ENCODE measurements around the gene IL16. TPM values are rescaled to one million over a fixed set of nuclear protein-coding genes. Genes with fewer than 3 reads are reported as not detected.

Gene IL16
- polyA plus RNA-seq, 4 donors, result 4.8 to 5.9 (median 5.5) TPM

DNA sequence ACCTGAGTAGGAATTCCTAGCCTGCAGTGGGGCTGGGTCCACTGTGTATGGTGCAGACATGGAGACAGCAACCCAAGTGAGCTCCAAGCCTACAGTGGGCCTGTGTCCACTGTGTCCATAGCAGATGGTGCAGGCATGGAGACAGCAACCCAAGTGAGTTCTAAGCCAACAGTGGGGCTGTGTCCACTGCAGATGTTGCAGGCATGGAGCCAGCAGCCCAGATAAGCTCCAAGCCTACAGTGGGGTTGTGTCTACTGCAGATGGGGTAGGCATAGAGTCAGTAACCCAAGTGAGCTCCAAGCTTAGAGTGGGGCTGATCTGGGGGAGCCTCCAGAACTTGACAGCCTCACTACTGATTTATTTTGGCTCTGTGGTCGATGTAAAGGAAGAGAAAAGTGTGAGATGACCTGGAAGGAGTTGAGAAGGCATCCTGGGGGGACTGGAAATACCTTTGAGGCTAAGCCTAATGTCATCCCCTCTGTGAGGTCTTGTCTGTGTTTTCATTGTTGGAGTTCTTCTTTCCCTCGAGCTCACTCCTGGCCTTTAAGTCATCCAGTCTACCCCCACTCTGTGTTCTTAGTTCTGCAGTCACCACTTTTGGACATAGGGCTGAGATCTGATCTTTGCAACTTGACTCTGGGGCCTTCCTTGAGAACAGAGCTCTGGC is 22.4 kb upstream of the IL16 start:
- DNase-seq (ENCODE audit: low read depth in 4 of 4, low spot score in 2 of 4), result no peak

DNA sequence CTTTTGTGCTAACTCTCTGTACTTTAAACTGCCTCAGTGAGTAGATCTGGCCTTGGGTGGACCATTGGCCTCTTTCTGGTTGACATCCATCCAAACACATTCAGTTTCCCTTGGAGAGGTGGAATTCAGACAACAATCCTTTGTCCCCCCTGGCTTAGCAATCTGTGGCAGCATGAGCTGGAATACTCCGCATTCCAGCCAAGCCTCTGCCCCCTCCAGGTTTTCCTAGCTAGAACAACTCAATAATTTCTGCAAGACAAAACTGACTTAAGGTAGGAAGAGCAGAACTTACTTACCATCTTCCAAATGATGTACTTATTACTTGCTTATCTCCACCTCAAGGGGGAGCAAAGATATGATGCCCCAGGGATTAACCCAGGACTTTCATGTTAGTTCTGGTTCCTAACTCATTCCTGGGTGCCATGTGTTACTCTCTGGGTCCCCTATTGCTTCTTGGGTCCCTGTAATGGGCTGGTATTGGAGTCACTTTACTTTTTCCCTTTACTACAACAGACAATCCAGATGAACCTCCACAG is 21.8 kb upstream of the IL16 start:
- DNase-seq (ENCODE audit: low read depth in 4 of 4, low spot score in 2 of 4), result no peak

DNA sequence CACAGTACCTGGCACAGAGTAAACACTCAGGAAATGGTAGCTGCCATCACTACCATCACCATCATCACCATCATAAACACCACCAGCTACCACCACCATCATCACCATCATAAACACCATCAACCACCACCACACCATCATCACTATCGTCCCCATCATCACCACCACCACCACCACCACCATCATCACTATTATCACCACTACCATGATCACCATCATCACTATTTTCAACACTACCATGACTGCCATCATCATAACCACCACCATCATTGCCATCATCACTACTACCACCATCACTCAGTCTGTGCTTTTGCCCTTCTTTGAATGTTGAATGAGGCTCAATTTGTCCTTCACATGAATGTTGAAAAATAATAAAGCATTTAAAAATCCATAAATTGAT is 21.2 kb upstream of the IL16 start:
- DNase-seq (ENCODE audit: low read depth in 4 of 4, low spot score in 2 of 4), result no peak

DNA sequence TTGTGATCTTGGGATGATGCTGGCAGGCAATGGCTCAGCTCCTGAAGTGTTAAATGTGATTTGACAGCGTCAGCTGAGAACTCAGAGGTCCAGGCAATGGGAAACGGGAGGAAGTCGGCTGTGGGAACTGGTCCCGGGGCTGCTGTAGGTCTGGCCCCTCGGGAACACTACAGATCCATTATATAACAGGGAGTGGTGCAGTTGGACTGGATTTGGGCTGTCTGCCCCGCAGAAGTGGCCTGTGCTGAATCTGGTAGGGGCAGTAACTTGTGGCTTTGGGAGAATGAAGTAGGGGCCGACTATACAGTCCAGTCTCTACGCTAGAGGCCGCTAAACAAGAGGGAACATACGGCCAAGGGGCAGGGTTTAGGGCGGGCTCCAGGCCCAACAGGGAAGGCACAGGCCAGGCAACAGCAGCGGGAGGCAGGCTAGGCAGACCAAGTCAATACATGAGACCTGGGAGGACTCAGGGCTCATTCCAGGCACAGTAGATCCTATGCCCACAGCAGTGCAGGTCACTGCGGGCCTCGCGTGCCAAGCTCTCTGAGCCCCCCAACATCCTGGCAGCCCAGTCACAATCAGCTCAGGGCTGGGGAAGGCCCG is 20.3 kb upstream of the IL16 start:
- DNase-seq (ENCODE audit: low read depth in 4 of 4, low spot score in 2 of 4), result no peak

DNA sequence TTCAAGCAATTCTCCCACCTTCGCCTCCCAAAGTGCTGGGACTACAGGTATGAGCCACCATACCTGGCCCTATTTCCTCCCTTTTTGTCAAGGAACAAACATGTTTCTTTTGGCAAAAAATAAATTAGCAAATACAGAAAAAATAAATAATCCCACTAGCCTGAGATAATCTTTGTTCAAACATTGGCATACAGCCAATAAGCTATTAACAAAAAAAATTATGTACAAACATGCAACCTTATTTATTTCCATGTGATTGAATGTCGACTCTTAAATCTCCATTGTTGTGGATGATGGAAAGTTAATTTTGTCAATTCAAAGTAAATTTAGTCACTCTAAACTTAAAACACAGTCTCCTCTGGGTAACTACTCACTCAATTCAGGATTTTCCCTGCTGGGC is 18.3 kb upstream of the IL16 start:
- DNase-seq (ENCODE audit: low read depth in 4 of 4, low spot score in 2 of 4), result no peak

DNA sequence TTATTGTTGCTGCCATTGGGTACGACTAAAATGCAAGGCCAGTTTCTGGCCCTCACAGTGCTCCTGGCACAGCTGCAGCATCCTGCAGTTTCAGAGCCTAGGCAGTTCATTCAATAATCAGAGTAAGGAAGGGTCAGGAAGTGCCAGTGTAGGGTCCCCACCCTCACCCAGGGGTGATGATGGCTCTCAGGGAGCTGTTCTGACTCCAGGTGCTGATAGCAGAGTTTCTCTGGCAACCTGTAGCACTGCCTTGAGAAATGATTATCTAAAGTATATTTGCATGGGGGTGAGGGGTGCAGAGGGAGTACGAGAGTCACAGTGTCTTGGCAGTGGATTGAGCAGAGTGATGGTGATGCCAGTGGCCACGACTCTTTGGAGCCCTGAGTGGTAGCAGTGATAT is 15.5 kb upstream of the IL16 start:
- DNase-seq (ENCODE audit: low read depth in 4 of 4, low spot score in 2 of 4), result no peak

DNA sequence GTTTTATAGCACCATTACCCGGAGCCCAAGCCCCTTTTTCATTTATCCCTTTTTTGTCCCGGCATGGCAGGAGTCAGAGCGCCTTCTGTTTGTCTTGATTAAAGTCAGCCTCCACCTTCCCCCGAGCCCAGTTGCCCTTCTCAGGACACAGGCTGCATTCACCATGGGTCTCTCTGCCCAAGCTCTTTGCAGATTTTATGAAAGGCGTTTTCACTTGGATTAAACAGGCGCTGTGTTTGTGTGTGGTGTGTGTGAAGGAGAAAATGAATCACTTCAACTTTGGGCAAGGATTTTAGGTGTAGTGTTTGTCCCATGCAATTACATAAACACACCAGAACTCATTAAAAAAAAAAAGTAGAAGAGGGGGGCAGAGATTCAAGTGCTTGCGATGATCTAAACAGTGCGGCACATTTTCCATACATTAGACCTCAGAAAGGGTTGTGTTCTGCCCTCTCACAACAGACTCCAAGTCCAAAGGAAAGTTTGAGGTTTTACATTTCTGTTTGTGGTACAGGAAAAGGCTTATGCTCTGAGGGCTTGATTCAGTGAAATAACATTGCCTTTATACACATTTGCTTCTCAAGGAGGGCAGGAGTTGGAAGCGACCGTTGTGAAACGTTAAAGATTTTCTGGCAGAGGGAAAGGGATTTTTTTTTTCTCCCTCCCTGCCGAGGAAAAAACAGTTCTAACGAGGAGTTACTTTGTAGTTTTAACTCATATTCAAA is 14.5 kb upstream of the IL16 start:
- DNase-seq (ENCODE audit: low read depth in 4 of 4, low spot score in 2 of 4), result no peak

DNA sequence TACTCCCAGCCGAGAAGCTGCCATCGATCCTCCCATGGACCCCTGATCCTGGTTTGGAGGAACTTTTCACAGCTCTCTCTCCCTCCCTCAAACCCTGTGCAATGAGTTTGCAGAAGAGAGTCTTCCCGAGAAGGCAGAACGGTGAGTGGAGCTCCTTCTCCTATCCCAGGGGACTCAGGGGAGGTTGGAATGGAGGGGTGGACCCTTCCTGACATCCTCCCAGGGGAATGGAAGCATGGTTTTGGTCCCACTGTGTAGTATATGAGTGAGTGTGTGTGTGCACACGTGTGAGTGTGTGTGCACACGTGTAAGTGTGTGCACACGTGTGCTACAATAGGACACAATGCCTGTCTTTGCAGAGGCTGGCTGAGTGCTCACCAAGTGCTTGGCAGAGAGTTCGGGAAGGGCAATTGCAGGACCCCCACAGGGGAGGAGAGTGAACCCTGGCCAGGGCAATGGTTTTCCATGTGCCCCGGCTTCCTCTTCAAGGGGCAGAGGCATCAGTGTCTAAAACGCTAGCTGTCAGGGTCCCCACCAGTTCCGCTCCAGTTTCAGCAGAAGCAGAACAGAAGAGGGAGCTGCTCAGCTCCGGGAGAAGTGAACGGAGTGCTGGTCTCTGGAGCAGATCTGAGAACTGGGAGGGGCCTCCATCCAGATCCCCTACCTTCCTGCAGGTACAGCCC is 13.8 kb upstream of the IL16 start:
- no peak for DNase-seq (ENCODE audit: low read depth in 4 of 4, low spot score in 2 of 4)

DNA sequence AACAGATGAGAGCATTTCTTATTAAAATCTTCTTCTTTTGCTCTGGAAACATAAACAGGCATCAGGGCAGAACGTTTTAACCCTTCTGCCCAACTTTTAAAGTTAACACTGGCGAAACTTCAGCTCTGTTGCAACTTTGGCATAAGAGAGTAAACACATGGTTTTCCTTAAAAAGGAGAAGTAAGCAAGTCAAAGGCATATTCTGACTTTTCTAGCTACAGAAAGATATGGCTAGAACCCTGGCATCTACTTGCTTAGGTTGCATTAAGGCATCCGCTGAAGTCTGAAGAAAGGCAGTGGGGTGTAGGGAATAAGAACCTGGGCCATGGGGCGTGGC is 13.3 kb upstream of the IL16 start:
- DNase-seq (ENCODE audit: low read depth in 4 of 4, low spot score in 2 of 4), result no peak

DNA sequence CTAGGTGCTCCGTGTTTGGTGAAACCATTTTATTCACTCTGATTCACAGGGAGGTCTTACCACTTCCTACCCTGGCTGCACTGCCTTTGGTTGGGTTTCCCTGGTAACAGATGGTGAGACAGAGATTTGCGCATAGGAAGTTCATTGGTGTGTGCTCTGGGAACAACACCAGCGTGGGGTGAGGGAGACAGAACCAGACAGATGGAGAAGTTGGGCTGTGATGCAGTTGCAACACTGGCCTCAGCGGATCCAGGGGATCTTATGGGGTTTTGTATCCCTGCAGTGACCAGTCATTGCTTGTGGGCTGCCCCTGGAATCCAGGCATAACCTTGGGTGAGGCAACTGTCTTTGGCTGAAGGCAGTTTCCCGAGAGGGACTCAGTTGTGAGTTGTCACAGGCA is 12.5 kb upstream of the IL16 start:
- DNase-seq (ENCODE audit: low read depth in 4 of 4, low spot score in 2 of 4), result no peak

DNA sequence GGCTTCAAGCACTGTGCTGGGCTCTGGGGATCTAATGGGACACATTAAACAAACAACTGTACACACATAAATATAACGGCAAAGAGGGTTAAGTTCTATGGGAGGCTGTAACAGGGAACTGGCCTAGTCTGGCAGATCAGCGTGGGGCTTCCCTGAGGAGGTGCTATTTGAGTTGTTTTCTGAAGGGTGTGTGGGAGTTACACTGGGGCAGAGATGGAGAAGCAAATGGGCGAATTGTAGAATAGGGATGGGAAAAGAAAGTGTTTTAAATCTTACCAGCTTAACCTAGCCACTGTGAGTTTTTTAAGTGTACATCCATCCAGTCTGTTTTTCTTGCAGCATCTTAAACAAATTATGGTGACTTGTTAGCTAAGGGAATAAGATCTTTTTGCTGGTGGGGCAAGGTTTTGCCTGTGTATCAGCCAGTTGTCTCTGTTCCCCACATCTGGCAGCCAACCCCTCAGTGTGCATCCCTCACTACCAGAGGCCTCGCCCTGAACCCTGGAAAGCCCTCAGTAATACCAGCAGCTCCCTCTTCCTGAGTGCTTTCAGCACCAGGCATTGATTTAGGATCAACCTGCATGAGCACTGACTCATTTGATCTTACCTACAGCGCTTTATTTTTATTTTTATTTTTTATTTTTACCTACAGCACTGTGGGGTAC is 10.9 kb upstream of the IL16 start:
- no peak for DNase-seq (ENCODE audit: low read depth in 4 of 4, low spot score in 2 of 4)

DNA sequence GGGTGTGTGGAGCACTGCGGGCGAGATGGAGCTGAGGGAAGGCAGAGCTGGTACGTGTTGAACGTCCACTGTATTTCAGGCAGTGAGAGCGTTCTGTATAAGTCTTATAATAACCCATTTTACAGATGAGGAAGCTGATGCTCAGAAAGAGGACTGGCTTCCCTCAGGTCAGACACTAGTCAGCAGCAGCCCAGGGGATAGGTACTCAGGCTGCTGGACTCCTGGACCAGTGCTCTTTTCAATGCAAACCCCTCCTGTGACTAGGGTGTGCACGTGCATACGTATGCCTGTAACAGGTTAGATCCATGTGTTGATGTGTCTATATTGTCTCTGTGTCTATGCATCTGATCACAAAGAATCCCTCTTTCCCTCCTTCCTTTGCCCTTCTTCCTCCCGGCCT is 8.3 kb upstream of the IL16 start:
- DNase-seq (ENCODE audit: low read depth in 4 of 4, low spot score in 2 of 4), result no peak

DNA sequence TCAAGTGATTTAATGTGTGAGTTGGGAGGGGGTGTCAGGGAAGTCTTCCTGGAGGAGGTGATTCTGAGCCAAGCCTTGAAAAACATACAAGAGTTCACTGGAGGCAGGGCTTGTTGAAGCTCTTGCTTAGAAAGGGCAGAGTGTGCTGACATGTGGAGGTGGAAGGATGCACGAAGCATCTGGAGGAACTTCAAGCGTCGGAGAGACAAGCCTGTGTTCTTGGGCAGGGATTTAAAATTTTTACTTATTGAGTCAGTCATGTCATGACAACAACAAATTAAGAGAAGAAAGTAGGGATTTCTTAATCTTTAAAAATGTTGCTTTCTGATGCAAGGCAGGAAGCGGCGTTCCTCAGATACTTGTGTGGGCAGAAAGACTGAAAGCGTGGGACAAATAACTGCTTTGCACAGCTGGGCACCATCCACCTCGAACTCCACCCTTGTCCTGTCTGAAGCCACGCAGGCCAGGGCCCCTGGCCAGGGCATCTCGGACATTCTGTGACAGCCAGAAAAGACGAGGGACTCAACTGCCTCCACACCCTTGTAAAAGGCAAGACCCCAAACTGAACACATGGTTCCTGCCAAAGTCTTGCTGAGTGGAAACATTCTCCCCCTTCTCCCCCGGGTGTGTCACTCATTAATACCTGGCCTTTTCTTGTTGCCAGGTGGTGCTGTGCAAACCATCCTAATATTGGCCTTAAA is 6.9 kb upstream of the IL16 start:
- no peak for DNase-seq (ENCODE audit: low read depth in 4 of 4, low spot score in 2 of 4)

DNA sequence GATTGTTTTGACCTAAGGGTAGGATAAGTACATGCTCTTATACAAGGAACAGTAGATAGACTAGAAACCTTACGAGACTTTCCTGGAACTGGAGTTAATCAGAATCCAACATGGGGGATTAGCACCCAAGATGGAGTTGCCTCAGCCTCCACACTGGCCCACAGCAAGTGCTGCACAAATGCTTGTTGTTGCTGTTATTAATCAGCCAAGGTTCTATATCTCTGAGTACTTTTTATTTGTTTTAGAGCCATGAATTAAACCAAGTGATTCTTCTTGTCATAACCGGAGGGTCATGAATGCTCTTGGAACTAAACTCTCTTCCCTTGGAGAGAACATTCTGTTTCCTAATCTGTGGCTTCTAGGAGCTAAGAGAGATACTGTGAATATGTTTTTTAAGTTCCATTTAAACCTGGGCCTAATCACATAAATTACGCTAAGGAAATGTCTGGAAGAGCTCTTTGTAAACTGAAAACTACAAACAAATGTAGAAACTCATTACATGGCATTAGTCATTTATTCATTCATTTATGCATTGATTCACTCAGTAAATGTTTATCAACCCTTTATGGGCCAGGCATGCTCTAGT is 5.7 kb upstream of the IL16 start:
- DNase-seq (ENCODE audit: low read depth in 4 of 4, low spot score in 2 of 4), result no peak

DNA sequence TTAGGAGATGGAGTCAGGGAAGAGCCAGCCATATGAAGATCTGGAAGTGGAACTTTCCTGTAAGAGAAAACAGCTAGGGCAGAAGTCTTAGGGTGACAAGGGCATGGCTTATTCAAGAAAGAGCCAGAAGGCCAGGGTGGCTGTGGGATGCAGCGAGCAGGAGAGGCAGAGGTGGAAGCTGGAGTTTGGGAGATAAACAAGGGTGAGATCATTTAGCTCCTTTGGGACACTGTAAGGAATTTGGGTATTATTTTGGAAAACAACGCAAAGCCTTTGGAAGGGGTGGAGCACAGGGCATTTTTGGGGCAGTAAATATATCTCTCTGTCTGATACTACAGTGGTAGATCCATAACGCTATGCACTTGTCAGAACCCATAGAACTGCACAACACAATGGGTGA is 5.0 kb upstream of the IL16 start:
- DNase-seq (ENCODE audit: low read depth in 4 of 4, low spot score in 2 of 4), result no peak

DNA sequence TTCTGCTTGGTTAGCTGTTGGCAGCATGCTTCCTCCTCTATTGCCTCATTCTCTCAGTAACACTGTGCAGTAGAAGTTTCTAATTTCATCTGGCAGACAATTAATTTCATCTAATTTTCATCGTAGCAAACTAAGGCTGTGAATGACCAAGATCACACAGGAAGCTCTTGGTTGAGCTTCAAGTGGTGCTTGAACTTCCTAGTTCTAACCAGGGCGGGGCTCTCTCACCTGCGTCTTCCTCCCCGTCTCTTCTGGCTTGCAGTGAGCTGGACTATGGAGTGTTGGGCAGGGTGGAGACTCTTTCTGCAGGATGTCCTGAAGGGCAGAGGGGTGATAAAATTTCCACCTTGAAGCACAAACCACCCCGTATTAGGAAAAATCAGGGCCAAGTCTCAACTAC is 2.0 kb upstream of the IL16 start:
- DNase-seq (ENCODE audit: low read depth in 4 of 4, low spot score in 2 of 4), result no peak

DNA sequence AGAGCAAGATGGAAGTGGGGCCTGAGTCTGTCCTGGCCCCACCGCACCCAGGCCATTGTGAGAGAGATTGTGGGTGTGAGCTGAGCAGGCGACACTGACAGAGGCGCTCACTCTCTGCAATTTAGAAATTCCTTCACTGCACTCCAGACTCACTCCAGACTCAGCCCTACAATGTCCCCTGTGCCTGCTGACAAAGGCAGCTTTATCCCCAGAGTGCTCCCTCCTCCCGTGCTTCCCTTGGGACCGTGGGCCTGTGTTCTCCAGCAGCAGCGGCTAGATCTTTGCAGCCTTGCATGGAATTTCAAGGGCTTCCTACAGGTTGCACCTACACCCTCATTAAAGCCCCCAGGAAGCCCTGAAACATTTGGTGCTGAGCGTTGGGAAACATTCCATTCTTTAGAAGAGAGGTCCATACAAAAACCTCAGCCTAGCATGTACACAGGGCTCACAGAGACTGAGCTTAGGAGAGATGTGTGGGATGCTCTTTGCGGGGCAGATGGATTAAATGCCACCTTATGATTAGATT is 1.3 kb upstream of the IL16 start:
- no peak for DNase-seq (ENCODE audit: low read depth in 4 of 4, low spot score in 2 of 4)

DNA sequence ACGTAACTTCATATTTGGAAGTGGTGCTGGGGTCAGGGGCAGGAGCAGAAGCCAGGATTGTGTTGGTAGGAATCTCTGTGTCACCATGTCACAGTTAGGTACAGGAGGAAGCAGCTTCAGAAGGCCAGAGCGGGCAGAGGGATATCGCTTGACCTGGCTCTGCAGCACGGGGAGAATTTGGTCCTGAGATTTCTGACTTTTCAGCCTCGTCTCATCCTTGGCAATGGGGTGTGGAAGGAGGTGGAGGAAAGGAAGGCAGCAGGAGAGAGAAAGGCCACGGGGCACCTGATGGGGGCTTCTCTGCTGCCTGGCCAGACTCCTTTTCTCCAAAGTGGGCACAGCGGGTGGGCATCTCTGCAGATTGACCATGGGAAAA is 564 bp downstream of the IL16 start:
- no peak for DNase-seq (ENCODE audit: low read depth in 4 of 4, low spot score in 2 of 4)

DNA sequence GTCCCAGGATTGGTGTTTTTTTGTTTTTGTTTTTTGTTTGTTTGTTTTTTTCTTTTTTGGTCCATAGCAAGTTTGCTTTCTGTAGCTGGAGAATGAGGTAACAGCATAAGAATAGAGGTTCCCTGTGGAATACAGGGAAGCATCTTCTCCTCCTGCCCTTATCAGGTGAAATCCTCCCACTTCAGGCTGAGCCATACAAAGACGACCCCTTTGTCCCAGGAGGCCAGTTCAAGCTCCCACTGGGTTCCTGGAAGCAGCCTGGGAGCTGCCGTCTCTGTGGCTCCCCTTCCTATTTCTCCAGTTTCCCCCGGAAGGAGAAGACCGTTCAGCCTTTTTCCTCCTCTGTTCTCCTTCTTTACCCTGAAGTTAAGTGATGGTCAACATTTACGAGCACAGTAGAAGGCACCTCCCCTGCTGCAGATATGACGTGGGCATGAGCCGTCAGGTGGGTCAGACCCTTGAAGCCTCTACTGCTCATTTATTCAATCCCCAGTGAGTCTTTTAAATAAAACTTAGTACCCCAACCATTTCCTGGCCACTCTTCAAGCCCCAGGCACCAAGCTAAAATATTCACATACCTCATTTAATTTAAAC is 1.1 kb downstream of the IL16 start:
- DNase-seq (ENCODE audit: low read depth in 4 of 4, low spot score in 2 of 4), result no peak
